ENCODE measurements around the gene SCFD2.
"Not testable (repeated sequence)": the region's sequence is repeated elsewhere in the genome, so short reads cannot be mapped to it uniquely, and the experiment has no call there.

Gene SCFD2

GRCh38 chr4:53013873-53014775 is 351.7 kb downstream of the SCFD2 start:
- DNase-seq (ENCODE audit: low read depth) = no peak

GRCh38 chr4:53012738-53013137 is 353.1 kb downstream of the SCFD2 start:
- no peak for DNase-seq (ENCODE audit: low read depth)

DNA sequence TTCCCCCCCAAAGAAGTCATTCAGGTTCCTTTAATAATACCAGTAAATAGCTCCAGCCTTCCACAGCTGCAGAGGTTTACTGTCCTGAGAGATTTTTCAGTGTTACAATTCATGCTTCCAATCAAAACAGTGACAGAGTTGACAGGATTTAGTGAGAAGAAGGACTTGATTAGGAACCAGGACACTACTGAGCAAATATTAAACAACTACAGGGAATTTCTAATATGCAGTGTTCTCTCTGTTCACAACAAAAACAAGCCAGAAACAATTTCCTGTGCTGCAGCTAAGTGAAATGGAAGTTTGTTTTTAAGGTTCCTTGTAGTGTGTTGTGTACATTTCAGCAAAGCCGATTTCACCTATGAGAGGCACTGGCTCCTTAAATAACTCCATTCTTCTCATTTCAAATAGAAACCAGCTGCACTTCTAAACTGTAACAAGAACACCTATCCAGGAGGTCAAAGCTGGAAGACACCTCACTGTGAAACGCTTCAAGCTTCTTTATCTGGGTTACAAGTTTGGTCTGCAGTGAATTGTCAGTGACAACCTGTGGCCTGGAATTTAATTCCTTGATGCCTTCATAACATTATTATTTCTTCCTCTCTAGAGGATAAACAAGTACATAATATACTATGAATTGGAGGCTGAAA is 354.5 kb downstream of the SCFD2 start:
- no peak for DNase-seq (ENCODE audit: low read depth)

- DNase-seq (ENCODE audit: low read depth) = no peak
These were observed 355.5 kb downstream of the SCFD2 start for GRCh38 chr4:53010318-53010717.

DNA sequence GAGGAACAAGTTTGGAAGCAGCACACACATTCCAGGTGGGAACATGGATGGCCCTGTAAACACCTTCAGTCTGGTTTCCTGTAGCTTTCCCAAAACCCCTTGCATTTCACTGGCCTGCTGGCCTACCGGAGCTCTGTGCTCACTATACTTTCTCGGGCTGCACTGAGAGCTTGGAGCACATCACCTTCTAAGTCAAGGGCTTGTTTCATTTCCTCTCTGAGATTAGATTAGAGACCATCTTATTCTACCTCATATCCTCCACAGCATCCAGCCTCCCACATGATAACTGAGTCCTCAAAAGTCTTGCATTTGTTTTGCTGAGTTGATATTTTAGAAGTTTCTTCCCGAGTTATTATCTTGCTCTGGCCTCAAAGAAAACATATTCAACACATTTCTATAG is 356.0 kb downstream of the SCFD2 start:
- no peak for DNase-seq (ENCODE audit: low read depth)

GRCh38 chr4:53007024-53007423 is 358.8 kb downstream of the SCFD2 start:
- no peak for DNase-seq (ENCODE audit: low read depth)

GRCh38 chr4:53005808-53006207 is 360.1 kb downstream of the SCFD2 start:
- DNase-seq (ENCODE audit: low read depth) = no peak

GRCh38 chr4:53005149-53005546 is 360.7 kb downstream of the SCFD2 start:
- DNase-seq (ENCODE audit: low read depth) = no peak

GRCh38 chr4:53004497-53005148 is 361.2 kb downstream of the SCFD2 start:
- no peak for DNase-seq (ENCODE audit: low read depth)

DNA sequence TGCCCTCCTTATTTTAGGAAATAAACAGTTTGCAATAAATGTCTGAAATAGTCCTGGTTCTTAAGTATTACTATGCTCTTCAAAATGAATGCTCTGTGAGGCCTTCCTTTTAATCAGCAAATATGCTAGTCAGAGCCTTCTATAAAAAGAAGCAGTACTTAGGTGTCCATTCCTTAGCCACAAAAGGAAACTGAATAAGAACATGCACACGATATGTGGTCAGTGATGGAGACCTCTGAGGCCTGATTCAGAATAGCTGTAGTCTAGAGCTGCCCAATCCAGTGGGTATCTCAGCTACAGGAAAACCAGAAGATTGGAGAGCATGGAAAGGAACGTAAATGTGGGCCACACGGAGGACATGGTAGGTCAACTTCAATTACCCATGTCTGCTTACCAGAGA is 361.9 kb downstream of the SCFD2 start:
- DNase-seq (ENCODE audit: low read depth) = no peak

DNA sequence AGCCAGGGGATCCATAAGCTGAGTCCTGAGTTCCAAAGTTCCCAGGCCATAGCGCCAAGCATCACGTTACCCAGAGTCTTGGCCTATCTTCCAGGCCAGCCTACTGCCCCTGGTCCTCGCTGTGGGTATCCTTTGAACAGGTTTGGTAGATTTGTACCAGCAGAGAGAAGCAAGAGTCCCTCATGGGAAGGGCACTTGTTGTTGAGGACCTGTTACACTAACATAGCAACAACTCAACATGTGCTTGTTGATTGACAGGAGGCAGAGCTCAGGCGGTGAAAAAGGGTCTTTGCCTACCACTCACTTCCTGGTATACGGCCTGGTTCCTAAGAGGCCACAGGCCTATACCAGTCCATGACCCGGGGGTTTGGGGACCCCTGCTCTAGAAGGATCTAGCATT is 365.3 kb downstream of the SCFD2 start:
- no peak for DNase-seq (ENCODE audit: low read depth)

DNA sequence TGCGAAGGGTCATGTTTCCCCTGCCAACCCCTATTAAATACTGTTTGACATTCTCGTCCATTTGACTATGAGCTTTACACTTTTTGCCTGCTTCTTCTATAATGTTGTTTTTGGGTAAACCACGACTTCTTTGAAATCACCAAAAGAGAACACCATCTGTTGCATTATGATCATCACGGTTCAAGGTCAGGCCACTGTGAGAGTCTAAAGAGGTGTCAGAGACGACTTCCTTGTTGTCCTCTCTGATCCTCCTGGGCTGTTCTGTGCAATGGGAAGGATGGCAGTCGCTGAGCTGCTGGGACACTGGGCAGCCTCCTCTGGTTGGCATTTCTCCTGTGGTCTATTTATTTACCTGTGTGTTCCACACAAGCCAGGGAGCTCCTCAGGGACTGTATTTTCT is 366.2 kb downstream of the SCFD2 start:
- DNase-seq (ENCODE audit: low read depth) = no peak

DNA sequence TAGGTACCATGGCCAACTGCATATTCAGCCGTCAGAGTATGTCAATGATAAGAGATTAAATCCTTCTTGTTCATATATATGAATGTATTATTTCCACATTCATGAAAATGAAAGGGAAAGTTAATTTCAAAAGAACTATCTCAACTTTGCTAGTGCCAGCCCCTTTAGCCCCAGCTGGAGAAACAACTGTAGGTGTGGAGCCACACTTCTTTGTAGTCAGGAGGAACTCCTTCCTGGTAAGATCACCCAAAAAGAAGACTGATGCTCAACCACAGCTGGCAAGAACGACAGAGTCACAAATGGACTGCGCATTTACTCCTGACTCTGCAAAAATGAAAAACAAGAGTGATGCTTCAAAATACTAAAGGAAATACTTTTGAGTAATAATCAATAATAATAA is 367.4 kb downstream of the SCFD2 start:
- no peak for DNase-seq (ENCODE audit: low read depth)

- DNase-seq (ENCODE audit: low read depth) = no peak
These were observed 368.8 kb downstream of the SCFD2 start for GRCh38 chr4:52997132-52997416.

DNA sequence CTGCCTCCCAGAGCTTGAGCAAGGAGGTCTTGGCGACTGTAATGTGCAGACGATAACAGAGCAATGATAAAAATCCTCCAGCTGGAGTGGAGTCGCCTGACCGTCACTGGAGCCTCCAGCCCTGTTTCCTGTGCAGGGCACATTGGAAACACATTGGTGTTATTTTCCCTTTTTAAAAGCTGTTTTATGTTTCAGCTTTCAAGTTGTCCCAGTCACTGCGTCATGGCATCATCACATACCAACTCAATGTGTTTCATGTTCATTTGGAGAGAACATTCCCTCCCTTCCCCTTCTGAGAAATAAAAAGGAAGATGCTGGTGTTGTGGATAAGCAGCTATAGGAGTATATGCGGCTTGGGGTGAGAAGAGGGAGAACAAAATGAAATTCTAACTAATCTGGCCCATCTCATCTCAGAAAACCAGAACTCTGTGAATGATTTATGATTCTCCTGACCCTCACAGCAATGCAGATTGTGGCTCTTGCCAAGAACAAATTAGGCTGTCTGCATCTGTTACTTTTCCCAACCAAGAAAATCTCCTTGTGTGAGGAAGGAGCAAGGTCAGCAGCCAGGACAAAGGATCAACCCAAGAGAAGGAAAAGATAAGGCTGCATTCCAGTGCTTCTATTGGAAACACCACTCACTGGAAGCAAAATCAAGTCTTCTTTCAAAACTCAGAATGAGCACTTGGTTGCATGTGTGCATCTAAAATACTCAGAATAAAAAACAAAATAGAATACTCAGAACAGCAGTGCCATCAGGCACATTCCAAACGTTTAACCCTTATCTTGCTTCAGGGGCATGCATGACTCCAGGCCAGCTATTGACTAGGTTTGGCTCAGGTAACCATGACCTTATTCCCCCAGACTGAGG is 369.4 kb downstream of the SCFD2 start:
- no peak for DNase-seq (ENCODE audit: low read depth)

- no peak for DNase-seq (ENCODE audit: low read depth)
These were observed 370.4 kb downstream of the SCFD2 start for GRCh38 chr4:52995360-52996030.

DNA sequence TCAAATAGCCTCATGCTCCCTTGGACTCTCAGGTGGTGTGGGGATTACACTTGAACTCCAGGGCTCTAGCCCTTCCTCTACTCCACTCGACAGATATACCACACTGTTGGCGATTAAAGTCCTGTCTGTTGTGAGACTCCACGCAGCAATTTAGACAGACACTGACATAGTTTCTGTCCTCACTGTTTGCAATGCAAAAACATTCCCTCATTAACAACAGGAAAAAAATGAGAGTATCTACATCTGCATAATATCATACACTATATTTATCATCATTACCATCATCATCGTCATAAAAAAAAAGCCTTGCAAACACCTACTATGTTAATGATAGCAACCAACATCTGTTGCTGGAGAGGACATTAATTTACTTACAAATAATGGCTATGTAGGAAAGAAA is 371.3 kb downstream of the SCFD2 start:
- DNase-seq (ENCODE audit: low read depth) = no peak

- DNase-seq (ENCODE audit: low read depth) = no peak
These were observed 372.1 kb downstream of the SCFD2 start for GRCh38 chr4:52993771-52994170.

DNA sequence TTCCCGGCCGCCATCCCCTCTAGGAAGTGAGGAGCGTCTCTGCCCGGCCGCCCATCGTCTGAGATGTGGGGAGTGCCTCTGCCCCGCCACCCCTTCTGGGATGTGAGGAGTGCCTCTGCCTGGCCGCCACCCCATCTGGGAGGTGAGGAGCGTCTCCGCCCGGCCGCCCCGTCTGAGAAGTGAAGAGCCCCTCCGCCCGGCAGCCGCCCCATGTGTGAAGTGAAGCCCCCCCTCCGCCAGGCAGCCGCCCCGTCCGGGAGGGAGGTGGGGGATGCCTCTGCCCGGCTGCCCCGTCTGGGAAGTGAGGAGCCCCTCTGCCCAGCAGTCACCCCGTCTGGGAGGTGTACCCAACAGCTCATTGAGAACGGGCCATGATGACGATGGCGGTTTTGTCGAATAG is 373.3 kb downstream of the SCFD2 start:
- DNase-seq (ENCODE audit: low read depth) = not testable (repeated sequence)

DNA sequence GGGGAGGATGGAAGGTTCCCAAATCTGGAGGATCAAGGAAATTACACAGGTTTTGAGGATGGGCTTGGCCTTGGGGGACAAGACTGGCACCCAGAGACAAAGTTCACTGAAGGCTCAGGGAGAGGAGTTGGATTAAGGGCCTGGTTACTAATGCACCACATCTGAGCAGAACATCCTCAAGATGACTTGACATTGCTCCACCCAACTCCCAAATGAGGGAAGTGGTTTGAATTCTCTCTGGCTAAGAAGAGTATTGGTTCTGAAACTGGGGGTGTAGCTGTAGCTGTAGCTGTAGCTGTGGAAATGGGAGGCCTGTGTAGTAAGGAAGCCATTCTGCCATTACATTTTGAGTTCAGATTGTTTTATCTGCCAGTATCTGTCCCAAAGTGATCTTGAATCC is 374.4 kb downstream of the SCFD2 start:
- no peak for DNase-seq (ENCODE audit: low read depth)

GRCh38 chr4:52990706-52991105 is 375.2 kb downstream of the SCFD2 start:
- no peak for DNase-seq (ENCODE audit: low read depth)

GRCh38 chr4:52989865-52990264 is 376.0 kb downstream of the SCFD2 start:
- DNase-seq (ENCODE audit: low read depth) = no peak

Data from non-pigmented ciliary epithelial cell (primary cell).